DND-41 (cell line): Measurements from ENCODE around the gene ARHGAP15.
A peak's percentile ranks its signal among the peaks of the same experiment; 100 is the strongest.

Experiments used
- ATAC-seq: fragments of 200-7000 bp; cut with Tn5 transposase; 3 replicates; pipeline ENCODE4 v1.9.1; 2021; ENCODE audit warnings: low read depth; ENCODE audit not compliant: insufficient read depth
- DNase-seq: peaks from one replicate; pipeline ENCODE4 v3.0.0-alpha.2; 2020
- H2AFZ ChIP-seq: 2 replicates; pipeline ENCODE4 v1.6.0; 2012; ENCODE audit warnings: low read depth, low read length
- H3K27ac ChIP-seq: 2 replicates; pipeline ENCODE4 v1.5.1; 2012; ENCODE audit warnings: low read length, inconsistent platforms
- H3K27me3 ChIP-seq: fragments of 200-600 bp; sonication (generic); 2 replicates; pipeline ENCODE4 v1.6.0; 2012; ENCODE audit warnings: low read length, mild to moderate bottlenecking, inconsistent platforms; ENCODE audit not compliant: insufficient read depth, poor library complexity
- H3K36me3 ChIP-seq: 2 replicates; pipeline ENCODE4 v1.5.1; 2012; ENCODE audit warnings: low read length, inconsistent platforms; ENCODE audit not compliant: insufficient read depth
- H3K4me1 ChIP-seq: 2 replicates; pipeline ENCODE4 v1.5.1; 2012; ENCODE audit warnings: mild to moderate bottlenecking, low read length; ENCODE audit not compliant: insufficient read depth
- H3K4me2 ChIP-seq: 2 replicates; pipeline ENCODE4 v1.6.0; 2012; ENCODE audit warnings: mild to moderate bottlenecking, moderate library complexity, low read length, inconsistent platforms; ENCODE audit not compliant: insufficient read depth
- H3K4me3 ChIP-seq, 2 experiments: fragments of 200-600 bp in 1 of 2; shearing (Covaris generic) in 1 of 2; 2 replicates each; pipeline ENCODE4 v1.5.1; 2012 to 2016; ENCODE audit warnings: inconsistent platforms in 2 of 2, low read length in 2 of 2, mild to moderate bottlenecking in 2 of 2, low read depth in 1 of 2, moderate library complexity in 1 of 2
- H3K79me2 ChIP-seq: 2 replicates; pipeline ENCODE4 v1.6.0; 2012; ENCODE audit warnings: low read length, inconsistent platforms; ENCODE audit not compliant: insufficient read depth
- H3K9ac ChIP-seq: 2 replicates; pipeline ENCODE4 v1.6.0; 2012; ENCODE audit warnings: low read depth, mild to moderate bottlenecking, inconsistent platforms, low read length, moderate library complexity
- H3K9me3 ChIP-seq: 2 replicates; pipeline ENCODE4 v1.5.1; 2012; ENCODE audit warnings: low read length, moderate library complexity, mild to moderate bottlenecking, inconsistent platforms; ENCODE audit not compliant: insufficient read depth, severe bottlenecking
- H4K20me1 ChIP-seq: 2 replicates; pipeline ENCODE4 v1.6.0; 2012; ENCODE audit warnings: low read length; ENCODE audit not compliant: insufficient read depth
- CTCF ChIP-seq: IDR thresholded peaks from 2 replicates; pipeline ENCODE4 v1.5.1; 2012; ENCODE audit warnings: borderline replicate concordance, low read length, moderate library complexity, mild to moderate bottlenecking; ENCODE audit not compliant: poor library complexity, severe bottlenecking; ENCODE audit errors: extremely low read depth
- EZH2 ChIP-seq: IDR thresholded peaks from 3 replicates; pipeline ENCODE4 v1.6.1; 2012; ENCODE audit warnings: borderline replicate concordance, low read depth, mild to moderate bottlenecking, moderate library complexity, low read length, inconsistent platforms; ENCODE audit not compliant: severe bottlenecking

ARHGAP15 gene

GRCh38 chr2:143148011-143148410, 18.8 kb downstream of the ARHGAP15 start:
- Histone ChIP-seq H3K36me3 (peaks cover 33% of the 10 kb centered on the region), H3K4me2 (peak overlapping the region; percentile 18; the same call in 1 of the 2 replicates), H2AFZ (no peak overlapping the region), H3K27me3 (no peaks in the 10 kb centered on the region), H3K9me3 (no peaks in the 10 kb centered on the region), H3K27ac (peak overlapping the region; percentile 60), H3K9ac (no peak overlapping the region), H3K4me3 (no peak overlapping the region), H3K79me2 (peaks cover 100% of the 10 kb centered on the region), H4K20me1 (peaks cover 82% of the 10 kb centered on the region), H3K4me1 (peaks cover 78% of the 10 kb centered on the region)
- TF ChIP-seq CTCF (no peak), EZH2 (no peak)
- DNase-seq (no peak), ATAC-seq (peak; percentile 46; the same call in 2 of the 3 replicates)

GRCh38 chr2:143148757-143149156, 19.5 kb downstream of the ARHGAP15 start:
- Histone ChIP-seq H3K4me2 (0 out of 2 replicates have a peak overlapping the region, but pooled peaks have one; percentile 18), H3K27ac (peak overlapping the region; percentile 39), H3K9ac (no peak overlapping the region), H3K9me3 (no peaks in the 10 kb centered on the region), H3K4me1 (peaks cover 74% of the 10 kb centered on the region), H2AFZ (no peak overlapping the region), H3K36me3 (peaks cover 31% of the 10 kb centered on the region), H3K4me3 (no peak overlapping the region), H3K27me3 (no peaks in the 10 kb centered on the region), H3K79me2 (peaks cover 100% of the 10 kb centered on the region), H4K20me1 (peaks cover 81% of the 10 kb centered on the region)
- TF ChIP-seq EZH2 (no peak), CTCF (no peak)
- DNase-seq: no peak
- peak; percentile 21; the same call in 1 of the 3 replicates for ATAC-seq

GRCh38 chr2:143150287-143150686, 21.1 kb downstream of the ARHGAP15 start:
- H3K4me2 ChIP-seq: no peak overlapping the region

More at GRCh38 chr2:143150287-143150686, 21.1 kb downstream of the ARHGAP15 start:
- TF ChIP-seq CTCF (no peak), EZH2 (no peak)
- Histone ChIP-seq H3K9ac (no peak overlapping the region), H3K4me1 (peaks cover 72% of the 10 kb centered on the region), H3K4me3 (no peak overlapping the region), H2AFZ (no peak overlapping the region), H3K27me3 (no peaks in the 10 kb centered on the region), H3K27ac (peak overlapping the region; percentile 48; the same call in 1 of the 2 replicates), H4K20me1 (peaks cover 81% of the 10 kb centered on the region), H3K36me3 (peaks cover 28% of the 10 kb centered on the region), H3K9me3 (no peaks in the 10 kb centered on the region), H3K79me2 (peaks cover 100% of the 10 kb centered on the region)
- DNase-seq: no peak
- no peak for ATAC-seq
